KOPT-K1 (cell line): ENCODE measurements around the gene LDLR.
"Not testable (repeated sequence)": the region's sequence is repeated elsewhere in the genome, so short reads cannot be mapped to it uniquely, and the experiment has no call there.

Experiments used
- H3K27ac ChIP-seq: fragments of 200-600 bp; sonication (generic); 2 replicates; pipeline ENCODE4 v1.5.1; 2016; ENCODE audit warnings: antibody characterized with exemption, mild to moderate bottlenecking, low read depth, low read length; ENCODE audit not compliant: poor library complexity, severe bottlenecking
- H3K36me3 ChIP-seq: fragments of 200-600 bp; sonication (generic); 2 replicates; pipeline ENCODE4 v1.5.1; 2017; ENCODE audit warnings: antibody characterized with exemption, mild to moderate bottlenecking, low read length, moderate library complexity; ENCODE audit not compliant: insufficient read depth
- H3K9me3 ChIP-seq: fragments of 200-600 bp; sonication (generic); 2 replicates; pipeline ENCODE4 v1.5.1; 2017; ENCODE audit warnings: antibody characterized with exemption, low read length, mild to moderate bottlenecking; ENCODE audit not compliant: insufficient read depth, poor library complexity, severe bottlenecking

Gene LDLR

GRCh38 chr19:11179145-11179465, 89.8 kb downstream of the LDLR start:
- H3K36me3 ChIP-seq = not testable (repeated sequence)

GRCh38 chr19:11179716-11180297, 90.5 kb downstream of the LDLR start:
- H3K27ac ChIP-seq = no peak overlapping the region
- no peaks in the 10 kb centered on the region for H3K9me3 ChIP-seq
- H3K36me3 ChIP-seq = no peaks in the 10 kb centered on the region

More at GRCh38 chr19:11179145-11179465, 89.8 kb downstream of the LDLR start:
- H3K27ac ChIP-seq, H3K9me3 ChIP-seq: not testable (repeated sequence)

GRCh38 chr19:11180346-11180745, 91.1 kb downstream of the LDLR start:
- no peaks in the 10 kb centered on the region for H3K9me3 ChIP-seq
- no peaks in the 10 kb centered on the region for H3K36me3 ChIP-seq
- H3K27ac ChIP-seq = no peak overlapping the region

GRCh38 chr19:11180975-11181374, 91.7 kb downstream of the LDLR start:
- H3K36me3 ChIP-seq, H3K9me3 ChIP-seq: not testable (repeated sequence)

GRCh38 chr19:11181488-11181887, 92.2 kb downstream of the LDLR start:
- no peak overlapping the region for H3K27ac ChIP-seq
- H3K9me3 ChIP-seq = no peaks in the 10 kb centered on the region
- no peaks in the 10 kb centered on the region for H3K36me3 ChIP-seq

More at GRCh38 chr19:11180975-11181374, 91.7 kb downstream of the LDLR start:
- H3K27ac ChIP-seq = not testable (repeated sequence)
